GM12873 (cell line): ENCODE results near the gene TGIF1.

Experiments
- TF ChIP-seq, protein P1 (sequence below): IDR thresholded peaks from 2 replicates; pipeline ENCODE4 v1.5.1; 2012; ENCODE audit warnings: low read depth, mild to moderate bottlenecking, moderate library complexity, low read length, control low read depth; ENCODE audit not compliant: insufficient read depth; ENCODE audit errors: missing control alignments

The TGIF1 gene

GRCh38 chr18:3440341-3440740, 9.6 kb upstream of the TGIF1 start:
- TF ChIP-seq, protein P1, sequence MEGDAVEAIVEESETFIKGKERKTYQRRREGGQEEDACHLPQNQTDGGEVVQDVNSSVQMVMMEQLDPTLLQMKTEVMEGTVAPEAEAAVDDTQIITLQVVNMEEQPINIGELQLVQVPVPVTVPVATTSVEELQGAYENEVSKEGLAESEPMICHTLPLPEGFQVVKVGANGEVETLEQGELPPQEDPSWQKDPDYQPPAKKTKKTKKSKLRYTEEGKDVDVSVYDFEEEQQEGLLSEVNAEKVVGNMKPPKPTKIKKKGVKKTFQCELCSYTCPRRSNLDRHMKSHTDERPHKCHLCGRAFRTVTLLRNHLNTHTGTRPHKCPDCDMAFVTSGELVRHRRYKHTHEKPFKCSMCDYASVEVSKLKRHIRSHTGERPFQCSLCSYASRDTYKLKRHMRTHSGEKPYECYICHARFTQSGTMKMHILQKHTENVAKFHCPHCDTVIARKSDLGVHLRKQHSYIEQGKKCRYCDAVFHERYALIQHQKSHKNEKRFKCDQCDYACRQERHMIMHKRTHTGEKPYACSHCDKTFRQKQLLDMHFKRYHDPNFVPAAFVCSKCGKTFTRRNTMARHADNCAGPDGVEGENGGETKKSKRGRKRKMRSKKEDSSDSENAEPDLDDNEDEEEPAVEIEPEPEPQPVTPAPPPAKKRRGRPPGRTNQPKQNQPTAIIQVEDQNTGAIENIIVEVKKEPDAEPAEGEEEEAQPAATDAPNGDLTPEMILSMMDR: no peak

DNA sequence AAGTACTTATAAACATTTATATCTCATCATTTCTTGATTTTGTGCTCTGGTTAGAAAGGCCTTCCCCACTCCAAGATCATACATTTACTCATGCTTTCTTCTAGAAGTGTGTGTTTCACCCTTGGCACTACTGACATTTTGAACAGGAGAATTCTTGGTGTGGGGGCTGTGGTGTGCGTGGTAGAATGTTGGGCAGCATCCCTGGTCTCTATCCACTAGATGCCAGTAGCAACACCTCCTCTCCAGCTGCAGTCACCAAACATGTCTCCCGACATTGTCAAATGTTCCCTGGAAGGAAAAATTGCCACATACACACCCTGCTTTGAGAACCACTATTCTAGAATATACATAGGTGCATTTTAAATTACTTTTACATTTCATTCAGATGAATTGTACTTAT, 8.7 kb upstream of the TGIF1 start:
- TF ChIP-seq, protein P1: peak; percentile 9

DNA sequence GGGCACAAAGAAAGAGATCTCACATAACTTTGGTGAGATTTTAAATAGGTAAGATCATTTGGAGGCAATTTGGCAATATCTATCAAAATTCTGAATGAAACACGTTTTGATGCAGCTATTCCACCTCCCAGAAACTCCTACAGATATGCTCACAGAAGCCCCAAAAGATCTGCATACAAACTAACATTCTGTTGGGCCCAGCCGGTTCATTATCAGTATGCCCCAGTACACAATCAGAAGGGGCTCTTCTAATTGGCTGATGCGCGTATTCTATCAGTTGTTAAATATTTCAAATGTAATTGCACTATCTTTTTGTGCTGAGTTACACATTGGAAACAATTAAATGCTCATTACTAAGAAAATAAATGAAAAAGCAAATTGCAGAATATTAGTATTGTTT, 7.1 kb upstream of the TGIF1 start:
- TF ChIP-seq, protein P1: no peak

- TF ChIP-seq, protein P1: no peak
Measured at GRCh38 chr18:3444296-3444695, 5.7 kb upstream of the TGIF1 start.

- TF ChIP-seq, protein P1: no peak
Measured at GRCh38 chr18:3444954-3445353, 5.0 kb upstream of the TGIF1 start.

DNA sequence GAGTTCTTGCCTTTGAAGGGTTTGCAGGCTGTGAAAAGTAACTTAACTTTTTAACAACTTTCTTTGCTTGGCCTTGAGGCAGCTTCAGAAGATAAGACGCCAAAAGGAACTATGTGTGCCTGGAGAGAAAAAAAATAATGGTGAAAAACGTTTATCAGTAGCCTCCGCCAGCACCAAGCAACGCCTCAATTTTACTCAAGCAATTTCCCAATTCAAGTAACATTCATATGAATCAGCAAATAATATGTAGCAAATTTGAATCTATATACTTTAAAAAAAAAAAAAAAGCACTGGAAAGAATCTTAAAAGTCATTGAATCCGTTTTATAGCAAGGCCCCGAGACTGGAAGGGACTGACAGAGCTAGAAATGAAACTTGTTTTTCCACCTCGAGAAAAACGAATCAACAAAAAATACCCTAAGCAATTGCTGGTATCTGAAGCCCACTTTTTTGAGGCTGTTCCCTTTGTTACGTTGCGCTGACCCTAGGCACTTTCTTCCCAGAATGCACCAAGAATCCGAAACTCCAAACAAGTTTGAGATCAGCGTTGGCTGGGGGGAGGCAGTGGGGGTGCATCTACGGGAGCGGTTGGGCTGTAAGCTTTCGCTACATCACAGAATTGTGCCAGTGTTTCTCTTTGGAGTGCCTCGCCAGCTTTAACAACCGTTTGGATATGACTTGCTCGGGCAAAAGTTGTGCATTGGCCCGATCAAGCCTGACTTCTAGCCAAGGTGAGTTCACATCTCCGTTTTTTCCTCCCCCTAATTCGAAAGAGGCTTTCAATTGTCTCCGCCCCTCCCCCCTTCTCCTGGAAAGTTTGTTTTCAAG, 2.7 kb upstream of the TGIF1 start:
- TF ChIP-seq, protein P1: no peak

DNA sequence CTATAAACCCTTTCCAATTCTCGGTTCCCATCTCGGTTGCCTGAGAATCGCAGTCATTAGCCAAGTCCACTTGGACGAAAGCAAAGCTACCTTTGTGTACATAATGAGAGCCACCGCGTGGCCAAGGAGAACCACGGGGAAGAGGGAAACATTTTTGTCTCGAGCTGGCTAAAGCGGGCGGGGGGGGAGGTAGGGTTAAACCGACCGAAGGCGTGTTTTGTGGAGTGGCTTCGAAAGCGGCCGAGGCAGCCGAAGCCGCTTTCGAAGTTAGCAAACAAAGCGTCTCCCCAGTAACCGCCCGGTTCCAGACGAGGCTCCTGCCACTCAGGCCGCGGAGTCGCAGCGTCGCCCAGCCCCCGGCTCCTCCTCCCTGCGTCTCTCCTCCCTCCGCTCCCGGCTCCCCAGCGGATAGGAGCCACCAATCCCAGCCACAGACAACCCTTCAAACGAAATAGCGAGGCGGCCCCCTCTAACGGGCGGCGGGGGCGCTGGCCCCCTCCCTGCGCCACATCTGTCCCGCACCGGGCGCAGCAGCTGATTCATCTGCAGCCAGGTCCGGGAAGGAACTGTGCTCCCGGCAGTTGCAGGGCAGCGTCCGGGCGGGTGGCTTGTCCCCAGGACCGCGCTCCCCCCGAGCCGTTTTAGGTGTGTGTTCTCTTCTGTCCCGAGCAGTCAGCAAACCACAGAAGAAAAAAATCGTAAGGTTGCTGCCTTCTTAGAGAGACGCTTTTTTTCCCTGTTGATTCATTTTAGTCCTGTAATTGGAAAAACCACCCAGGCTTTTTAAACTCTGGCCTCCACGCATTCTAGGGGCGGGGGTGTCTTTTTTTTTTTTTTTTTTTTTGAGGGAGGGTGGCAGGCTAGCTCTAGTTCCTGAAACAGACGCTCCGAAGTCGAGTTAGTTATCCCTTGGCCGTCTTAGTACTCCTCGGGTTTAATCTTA, 1.8 kb upstream of the TGIF1 start:
- TF ChIP-seq, protein P1: no peak
